ENCODE measurements around the gene ST8SIA5. TPM values are rescaled to one million over a fixed set of nuclear protein-coding genes. Genes with fewer than 3 reads are reported as not detected.

ST8SIA5 gene
- total RNA-seq, 1 donor from 2014 or later, result 23.3 TPM

- DNase-seq (ENCODE audit: low spot score), result no peak
- intact Hi-C loops (cut with DNase I), result loop anchor here (5.0 kb wide), 1 partner anchor 152 kb away; no protein-coding TSS in a partner anchor
Observed at GRCh38 chr18:46679846-46680598, 76.8 kb downstream of the ST8SIA5 start.

GRCh38 chr18:46678785-46679399 lies 78.0 kb downstream of the ST8SIA5 start:
- DNase-seq (ENCODE audit: low spot score), result no peak
- intact Hi-C loops (cut with DNase I), result loop anchor here (5.0 kb wide), 1 partner anchor 153 kb away; no protein-coding TSS in a partner anchor

- intact Hi-C loops (cut with DNase I), result loop anchor here (5.0 kb wide), 1 partner anchor 154 kb away; no protein-coding TSS in a partner anchor
- DNase-seq (ENCODE audit: low spot score), result no peak
Observed at GRCh38 chr18:46678041-46678440, 78.8 kb downstream of the ST8SIA5 start.

GRCh38 chr18:46677611-46678010 lies 79.2 kb downstream of the ST8SIA5 start:
- DNase-seq (ENCODE audit: low spot score), result no peak
- intact Hi-C loops (cut with DNase I), result loop anchor here (5.0 kb wide), 1 partner anchor 155 kb away; no protein-coding TSS in a partner anchor

- intact Hi-C loops (cut with DNase I), result loop anchor here (5.0 kb wide), 1 partner anchor 156 kb away; no protein-coding TSS in a partner anchor
- no peak for DNase-seq (ENCODE audit: low spot score)
Observed at GRCh38 chr18:46676182-46676835, 80.5 kb downstream of the ST8SIA5 start.

- no peak for DNase-seq (ENCODE audit: low spot score)
Observed at GRCh38 chr18:46675112-46675511, 81.7 kb downstream of the ST8SIA5 start.

GRCh38 chr18:46672062-46672970 lies 84.5 kb downstream of the ST8SIA5 start:
- DNase-seq (ENCODE audit: low spot score), result peak; percentile 57
- intact Hi-C loops (cut with DNase I), result no loop called here

More at GRCh38 chr18:46675112-46675511, 81.7 kb downstream of the ST8SIA5 start:
- intact Hi-C loops (cut with DNase I), result loop anchor here (5.0 kb wide), 1 partner anchor 157 kb away; no protein-coding TSS in a partner anchor

- intact Hi-C loops (cut with DNase I), result no loop called here
- peak; percentile 47 for DNase-seq (ENCODE audit: low spot score)
Observed at GRCh38 chr18:46668694-46669093, 88.2 kb downstream of the ST8SIA5 start.

GRCh38 chr18:46668135-46668534 lies 88.7 kb downstream of the ST8SIA5 start:
- DNase-seq (ENCODE audit: low spot score), result peak; percentile 60
- intact Hi-C loops (cut with DNase I), result no loop called here

GRCh38 chr18:46663539-46663938 lies 93.3 kb downstream of the ST8SIA5 start:
- no peak for DNase-seq (ENCODE audit: low spot score)
- intact Hi-C loops (cut with DNase I), result no loop called here

GRCh38 chr18:46660957-46661749 lies 95.7 kb downstream of the ST8SIA5 start:
- DNase-seq (ENCODE audit: low spot score), result no peak

GRCh38 chr18:46659484-46659883 lies 97.4 kb downstream of the ST8SIA5 start:
- intact Hi-C loops (cut with DNase I), result loop anchor here (2.0 to 5.0 kb wide), 4 partner anchors 102 to 511 kb away; a partner anchor contains a TSS
- no peak for DNase-seq (ENCODE audit: low spot score)

More at GRCh38 chr18:46660957-46661749, 95.7 kb downstream of the ST8SIA5 start:
- intact Hi-C loops (cut with DNase I), result no loop called here

GRCh38 chr18:46657115-46657955 lies 99.5 kb downstream of the ST8SIA5 start, which contains the start of gene LOXHD1:
Gene LOXHD1 (minus strand): TSS chr18:46657220. CDS start chr18:46657033, 187 bp downstream.
- intact Hi-C loops (cut with DNase I), result loop anchor here (5.0 kb wide), 3 partner anchors 100 to 485 kb away; a partner anchor contains a TSS

GRCh38 chr18:46656326-46657114 lies 100.3 kb downstream of the ST8SIA5 start:
- intact Hi-C loops (cut with DNase I), result loop anchor here (5.0 kb wide), 3 partner anchors 99 to 484 kb away; a partner anchor contains a TSS
- DNase-seq (ENCODE audit: low spot score), result peak; percentile 75

More at GRCh38 chr18:46657115-46657955, 99.5 kb downstream of the ST8SIA5 start, which contains the start of gene LOXHD1:
- DNase-seq (ENCODE audit: low spot score), result peak; percentile 59

- DNase-seq (ENCODE audit: low spot score), result no peak
- intact Hi-C loops (cut with DNase I), result no loop called here
Observed at GRCh38 chr18:46652372-46652771, 104.5 kb downstream of the ST8SIA5 start.

- DNase-seq (ENCODE audit: low spot score), result peak; percentile 47
- intact Hi-C loops (cut with DNase I), result no loop called here
Observed at GRCh38 chr18:46650681-46651080, 106.2 kb downstream of the ST8SIA5 start.

Data from cardiac septum (tissue), 1 donor.